ENCODE results near the gene LGR5. TPM values are rescaled to one million over a fixed set of nuclear protein-coding genes. Genes with fewer than 3 reads are reported as not detected.

LGR5 gene
- polyA plus RNA-seq, 1 donor (not counting 4 experiments of a cell fraction or from before 2014, with no cell fraction given) = 0.05 TPM

DNA sequence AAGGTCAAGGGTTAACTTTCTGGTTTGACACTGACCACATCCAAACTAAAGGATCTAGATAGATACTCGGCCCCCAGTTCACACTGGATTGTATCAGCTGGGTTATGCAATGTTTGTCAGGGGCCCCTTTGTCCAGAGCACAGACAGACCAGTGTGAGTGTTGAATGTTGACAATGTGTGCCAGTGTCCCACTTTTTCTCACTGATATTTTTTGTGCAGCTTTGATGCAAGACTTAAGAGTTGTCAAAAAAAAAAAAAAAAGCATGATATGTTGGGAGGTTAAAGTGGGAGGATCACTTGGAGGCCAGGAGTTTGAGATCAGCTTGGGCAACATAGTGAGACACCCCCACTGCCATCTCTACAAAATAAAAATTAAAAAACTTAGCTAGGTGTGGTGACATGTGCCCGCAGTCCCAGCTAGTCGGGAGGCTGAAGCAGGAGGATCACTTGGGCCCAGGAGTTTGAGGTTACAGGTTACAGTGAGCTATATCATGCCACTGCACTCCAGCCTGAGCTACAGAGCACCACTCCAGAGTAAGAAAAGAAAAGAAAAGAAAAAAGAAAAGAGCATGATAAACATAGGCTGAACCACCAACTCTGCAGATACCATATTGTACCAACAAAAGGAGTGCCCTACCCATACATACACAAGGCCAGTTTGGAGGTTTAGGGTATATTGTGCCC, 97.5 kb downstream of the LGR5 start:
- Histone ChIP-seq H3K4me2 (ENCODE audit: control insufficient read depth, extremely low read depth, insufficient read depth, low read depth, low read length) (no peak overlapping the region), H4K20me1 (ENCODE audit: control insufficient read depth, extremely low read depth, insufficient read depth, low read length) (no peaks in the 10 kb centered on the region), H3K4me3 (ENCODE audit: control insufficient read depth in 2 of 3, extremely low read depth in 1 of 3, insufficient read depth in 2 of 3, low read depth in 1 of 3, low read length in 3 of 3) (no peak overlapping the region), H2AFZ (ENCODE audit: control insufficient read depth, low read length) (no peak overlapping the region), H3K4me1 (ENCODE audit: control insufficient read depth, extremely low read depth, insufficient read depth, low read length) (no peaks in the 10 kb centered on the region), H3K9ac (ENCODE audit: control insufficient read depth, extremely low read depth, insufficient read depth, low read length) (no peak overlapping the region), H3K79me2 (ENCODE audit: control insufficient read depth, insufficient read depth, low read length) (no peaks in the 10 kb centered on the region), H3K27ac (ENCODE audit: control insufficient read depth, insufficient read depth, low read length) (no peak overlapping the region), H3K9me1 (ENCODE audit: control insufficient read depth, extremely low read depth, insufficient read depth, low read length) (no peaks in the 10 kb centered on the region), H3K27me3 (ENCODE audit: control insufficient read depth, extremely low read depth, insufficient read depth, low read length) (no peaks in the 10 kb centered on the region), H3K9me3 (ENCODE audit: control insufficient read depth, low read depth, low read length) (no peaks in the 10 kb centered on the region), H3K36me3 (ENCODE audit: control insufficient read depth in 2 of 2, extremely low read depth in 1 of 2, insufficient read depth in 2 of 2, low read length in 2 of 2) (no peaks in the 10 kb centered on the region)
- FAIRE-seq = no peak
- TF ChIP-seq, protein P1, sequence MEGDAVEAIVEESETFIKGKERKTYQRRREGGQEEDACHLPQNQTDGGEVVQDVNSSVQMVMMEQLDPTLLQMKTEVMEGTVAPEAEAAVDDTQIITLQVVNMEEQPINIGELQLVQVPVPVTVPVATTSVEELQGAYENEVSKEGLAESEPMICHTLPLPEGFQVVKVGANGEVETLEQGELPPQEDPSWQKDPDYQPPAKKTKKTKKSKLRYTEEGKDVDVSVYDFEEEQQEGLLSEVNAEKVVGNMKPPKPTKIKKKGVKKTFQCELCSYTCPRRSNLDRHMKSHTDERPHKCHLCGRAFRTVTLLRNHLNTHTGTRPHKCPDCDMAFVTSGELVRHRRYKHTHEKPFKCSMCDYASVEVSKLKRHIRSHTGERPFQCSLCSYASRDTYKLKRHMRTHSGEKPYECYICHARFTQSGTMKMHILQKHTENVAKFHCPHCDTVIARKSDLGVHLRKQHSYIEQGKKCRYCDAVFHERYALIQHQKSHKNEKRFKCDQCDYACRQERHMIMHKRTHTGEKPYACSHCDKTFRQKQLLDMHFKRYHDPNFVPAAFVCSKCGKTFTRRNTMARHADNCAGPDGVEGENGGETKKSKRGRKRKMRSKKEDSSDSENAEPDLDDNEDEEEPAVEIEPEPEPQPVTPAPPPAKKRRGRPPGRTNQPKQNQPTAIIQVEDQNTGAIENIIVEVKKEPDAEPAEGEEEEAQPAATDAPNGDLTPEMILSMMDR (optimal IDR thresholded peaks at IDR 0.05 in 1 of 3, IDR thresholded peaks at IDR 0.05 in 1 of 3, conservative IDR thresholded peaks at IDR 0.05 in 1 of 3; ENCODE audit: extremely low read depth in 1 of 3, insufficient read depth in 2 of 3, low read length in 3 of 3) = no peak
- TF ChIP-seq EZH2 (IDR thresholded peaks at IDR 0.05; ENCODE audit: low read length) = no peak
- DNase-seq (ENCODE audit: low read depth, low spot score) = no peak
- dilution Hi-C loops (cut with MboI; ENCODE audit: extremely low pct_ligation_motif_present, low sequenced_read_pairs) = no loop called here

DNA sequence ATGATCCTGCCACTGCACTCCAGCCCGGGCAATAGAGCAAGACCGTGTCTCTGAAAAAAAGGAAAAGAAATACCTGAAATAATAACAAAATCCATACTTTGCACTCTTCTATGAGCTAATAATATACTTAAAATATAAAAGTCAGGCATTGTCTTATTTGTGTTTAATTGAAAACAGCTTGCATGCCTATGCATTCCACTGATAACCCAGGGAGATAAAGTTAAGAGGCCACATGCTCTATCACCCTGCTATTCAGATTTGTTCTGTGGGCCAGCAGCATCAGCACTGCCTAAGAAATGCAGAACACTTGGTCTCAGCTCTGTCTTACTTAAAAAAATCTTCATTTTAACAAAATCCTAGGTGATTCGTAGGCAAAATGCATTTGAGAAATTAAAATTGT, 99.2 kb downstream of the LGR5 start:
- no peak overlapping the region for H3K27ac ChIP-seq (ENCODE audit: control insufficient read depth, insufficient read depth, low read length)
- no peak overlapping the region for H3K4me2 ChIP-seq (ENCODE audit: control insufficient read depth, extremely low read depth, insufficient read depth, low read depth, low read length)
- no peaks in the 10 kb centered on the region for H3K79me2 ChIP-seq (ENCODE audit: control insufficient read depth, insufficient read depth, low read length)
- no peaks in the 10 kb centered on the region for H4K20me1 ChIP-seq (ENCODE audit: control insufficient read depth, extremely low read depth, insufficient read depth, low read length)
- no peaks in the 10 kb centered on the region for H3K9me1 ChIP-seq (ENCODE audit: control insufficient read depth, extremely low read depth, insufficient read depth, low read length)
- FAIRE-seq (no peak), DNase-seq (ENCODE audit: low read depth, low spot score) (no peak)
- no peak for TF ChIP-seq EZH2 (IDR thresholded peaks at IDR 0.05; ENCODE audit: low read length)
- no peaks in the 10 kb centered on the region for H3K4me1 ChIP-seq (ENCODE audit: control insufficient read depth, extremely low read depth, insufficient read depth, low read length)
- H3K9me3 ChIP-seq (ENCODE audit: control insufficient read depth, low read depth, low read length) = no peaks in the 10 kb centered on the region
- H3K4me3 ChIP-seq (ENCODE audit: control insufficient read depth in 2 of 3, extremely low read depth in 1 of 3, insufficient read depth in 2 of 3, low read depth in 1 of 3, low read length in 3 of 3) = no peak overlapping the region
- dilution Hi-C loops (cut with MboI; ENCODE audit: extremely low pct_ligation_motif_present, low sequenced_read_pairs) = no loop called here
- H3K27me3 ChIP-seq (ENCODE audit: control insufficient read depth, extremely low read depth, insufficient read depth, low read length) = no peaks in the 10 kb centered on the region
- H3K36me3 ChIP-seq (ENCODE audit: control insufficient read depth in 2 of 2, extremely low read depth in 1 of 2, insufficient read depth in 2 of 2, low read length in 2 of 2) = no peaks in the 10 kb centered on the region
- no peak overlapping the region for H3K9ac ChIP-seq (ENCODE audit: control insufficient read depth, extremely low read depth, insufficient read depth, low read length)
- H2AFZ ChIP-seq (ENCODE audit: control insufficient read depth, low read length) = no peak overlapping the region

GRCh38 chr12:71541583-71541982, 102.0 kb downstream of the LGR5 start:
- DNase-seq (ENCODE audit: low read depth, low spot score) (no peak), FAIRE-seq (no peak)
- Histone ChIP-seq H4K20me1 (ENCODE audit: control insufficient read depth, extremely low read depth, insufficient read depth, low read length) (no peaks in the 10 kb centered on the region), H3K4me2 (ENCODE audit: control insufficient read depth, extremely low read depth, insufficient read depth, low read depth, low read length) (no peak overlapping the region), H3K79me2 (ENCODE audit: control insufficient read depth, insufficient read depth, low read length) (no peaks in the 10 kb centered on the region), H3K9ac (ENCODE audit: control insufficient read depth, extremely low read depth, insufficient read depth, low read length) (no peak overlapping the region), H3K27me3 (ENCODE audit: control insufficient read depth, extremely low read depth, insufficient read depth, low read length) (no peaks in the 10 kb centered on the region), H3K4me3 (ENCODE audit: control insufficient read depth in 2 of 3, extremely low read depth in 1 of 3, insufficient read depth in 2 of 3, low read depth in 1 of 3, low read length in 3 of 3) (no peak overlapping the region), H3K4me1 (ENCODE audit: control insufficient read depth, extremely low read depth, insufficient read depth, low read length) (no peaks in the 10 kb centered on the region), H2AFZ (ENCODE audit: control insufficient read depth, low read length) (no peak overlapping the region), H3K36me3 (ENCODE audit: control insufficient read depth in 2 of 2, extremely low read depth in 1 of 2, insufficient read depth in 2 of 2, low read length in 2 of 2) (no peaks in the 10 kb centered on the region), H3K9me1 (ENCODE audit: control insufficient read depth, extremely low read depth, insufficient read depth, low read length) (no peaks in the 10 kb centered on the region), H3K9me3 (ENCODE audit: control insufficient read depth, low read depth, low read length) (no peaks in the 10 kb centered on the region), H3K27ac (ENCODE audit: control insufficient read depth, insufficient read depth, low read length) (no peak overlapping the region)
- TF ChIP-seq, protein P1 (optimal IDR thresholded peaks at IDR 0.05 in 1 of 3, IDR thresholded peaks at IDR 0.05 in 1 of 3, conservative IDR thresholded peaks at IDR 0.05 in 1 of 3; ENCODE audit: extremely low read depth in 1 of 3, insufficient read depth in 2 of 3, low read length in 3 of 3) = no peak
- no peak for TF ChIP-seq EZH2 (IDR thresholded peaks at IDR 0.05; ENCODE audit: low read length)
- dilution Hi-C loops (cut with MboI; ENCODE audit: extremely low pct_ligation_motif_present, low sequenced_read_pairs) = no loop called here
